Activated naive CD4-positive, alpha-beta T cell treated with anti-CD3 and anti-CD28 coated beads, Interleukin-2, amount 50 U/mL, for 24 hours (primary cell): ENCODE results near the gene ABTB2.

Experiments used
- H3K27ac Mint-ChIP-seq: one replicate; pipeline ENCODE4 v1.8.0; 2021; ENCODE audit warnings: mild to moderate bottlenecking, mixed read lengths
- H3K27me3 Mint-ChIP-seq: one replicate; pipeline ENCODE4 v1.8.0; 2021; ENCODE audit warnings: mixed read lengths
- H3K36me3 Mint-ChIP-seq: one replicate; pipeline ENCODE4 v1.8.0; 2021; ENCODE audit warnings: mixed read lengths
- H3K4me1 Mint-ChIP-seq: one replicate; pipeline ENCODE4 v1.8.0; 2021; ENCODE audit warnings: mixed read lengths
- H3K4me3 Mint-ChIP-seq: one replicate; pipeline ENCODE4 v1.8.0; 2021; ENCODE audit warnings: mild to moderate bottlenecking, mixed read lengths
- H3K9me3 Mint-ChIP-seq: one replicate; pipeline ENCODE4 v1.8.0; 2021; ENCODE audit warnings: mixed read lengths

The ABTB2 gene

GRCh38 chr11:34379539-34379938 is 21.7 kb upstream of the ABTB2 start:
- Mint-ChIP-seq H3K27ac (no peak overlapping the region), H3K4me3 (no peak overlapping the region), H3K4me1 (no peaks in the 10 kb centered on the region), H3K27me3 (no peaks in the 10 kb centered on the region), H3K9me3 (peaks cover 13% of the 10 kb centered on the region), H3K36me3 (peaks cover 8% of the 10 kb centered on the region)

- Mint-ChIP-seq H3K9me3 (peaks cover 16% of the 10 kb centered on the region), H3K36me3 (peaks cover 8% of the 10 kb centered on the region), H3K4me3 (no peak overlapping the region), H3K27ac (no peak overlapping the region), H3K4me1 (no peaks in the 10 kb centered on the region), H3K27me3 (no peaks in the 10 kb centered on the region)
Measured at GRCh38 chr11:34379079-34379478, 21.3 kb upstream of the ABTB2 start.

- H3K4me1 Mint-ChIP-seq = peaks cover 8% of the 10 kb centered on the region
- no peak overlapping the region for H3K27ac Mint-ChIP-seq
- H3K4me3 Mint-ChIP-seq = no peak overlapping the region
- peaks cover 16% of the 10 kb centered on the region for H3K9me3 Mint-ChIP-seq
- no peaks in the 10 kb centered on the region for H3K27me3 Mint-ChIP-seq
- peaks cover 9% of the 10 kb centered on the region for H3K36me3 Mint-ChIP-seq
Measured at GRCh38 chr11:34373727-34374126, 15.9 kb upstream of the ABTB2 start.

GRCh38 chr11:34366522-34366921 is 8.7 kb upstream of the ABTB2 start:
- H3K27ac Mint-ChIP-seq = no peak overlapping the region
- peaks cover 3% of the 10 kb centered on the region for H3K27me3 Mint-ChIP-seq
- peaks cover 10% of the 10 kb centered on the region for H3K4me1 Mint-ChIP-seq
- H3K4me3 Mint-ChIP-seq = no peak overlapping the region
- H3K36me3 Mint-ChIP-seq = peaks cover under 1% of the 10 kb centered on the region
- no peaks in the 10 kb centered on the region for H3K9me3 Mint-ChIP-seq

- H3K27me3 Mint-ChIP-seq = peaks cover 5% of the 10 kb centered on the region
- H3K9me3 Mint-ChIP-seq = no peaks in the 10 kb centered on the region
Measured at GRCh38 chr11:34364102-34364501, 6.3 kb upstream of the ABTB2 start.

DNA sequence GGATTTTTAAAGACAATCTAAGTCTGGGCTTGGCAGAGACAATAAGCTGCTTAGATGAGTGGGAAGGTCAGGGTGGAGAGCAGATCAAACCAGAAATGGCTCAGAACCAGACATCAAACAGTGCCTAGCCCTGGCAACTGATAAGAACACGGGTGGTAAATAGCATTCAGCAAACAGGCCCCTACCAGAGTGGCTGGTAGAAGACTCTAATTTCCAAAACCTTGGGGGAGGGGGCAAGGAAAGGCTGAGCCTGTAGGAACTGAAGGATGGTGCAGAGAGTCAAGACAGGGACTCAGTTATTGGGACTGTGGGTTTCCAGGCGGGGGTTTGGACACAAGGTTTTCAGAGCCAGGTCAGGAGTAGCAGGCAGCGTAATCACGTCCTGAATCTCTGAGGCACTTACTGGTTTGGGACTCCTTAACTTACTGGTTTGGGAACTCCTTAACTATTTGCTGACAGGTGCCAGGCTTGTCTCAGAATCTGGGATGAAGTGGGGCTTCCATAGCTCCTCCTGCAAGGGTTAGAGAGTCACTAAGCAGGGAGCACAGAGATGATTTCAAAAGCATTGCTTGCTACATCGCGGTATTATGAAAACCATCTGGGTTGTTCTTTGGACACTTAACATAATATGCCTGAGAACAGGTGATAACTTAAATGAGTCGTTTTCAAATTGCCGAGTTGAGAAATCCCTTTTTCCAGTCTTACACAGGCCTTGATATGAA is 5.7 kb upstream of the ABTB2 start:
- peaks cover 11% of the 10 kb centered on the region for H3K4me1 Mint-ChIP-seq
- H3K36me3 Mint-ChIP-seq = no peaks in the 10 kb centered on the region
- no peak overlapping the region for H3K4me3 Mint-ChIP-seq
- no peak overlapping the region for H3K27ac Mint-ChIP-seq
- no peaks in the 10 kb centered on the region for H3K9me3 Mint-ChIP-seq
- H3K27me3 Mint-ChIP-seq = peaks cover 5% of the 10 kb centered on the region

More at GRCh38 chr11:34364102-34364501, 6.3 kb upstream of the ABTB2 start:
- H3K36me3 Mint-ChIP-seq = no peaks in the 10 kb centered on the region
- no peak overlapping the region for H3K27ac Mint-ChIP-seq
- H3K4me1 Mint-ChIP-seq = peaks cover 10% of the 10 kb centered on the region
- H3K4me3 Mint-ChIP-seq = no peak overlapping the region

GRCh38 chr11:34360046-34360445 is 2.2 kb upstream of the ABTB2 start:
- H3K27me3 Mint-ChIP-seq = peaks cover 14% of the 10 kb centered on the region
- peak overlapping the region; percentile 3 for H3K27ac Mint-ChIP-seq
- no peak overlapping the region for H3K4me3 Mint-ChIP-seq

DNA sequence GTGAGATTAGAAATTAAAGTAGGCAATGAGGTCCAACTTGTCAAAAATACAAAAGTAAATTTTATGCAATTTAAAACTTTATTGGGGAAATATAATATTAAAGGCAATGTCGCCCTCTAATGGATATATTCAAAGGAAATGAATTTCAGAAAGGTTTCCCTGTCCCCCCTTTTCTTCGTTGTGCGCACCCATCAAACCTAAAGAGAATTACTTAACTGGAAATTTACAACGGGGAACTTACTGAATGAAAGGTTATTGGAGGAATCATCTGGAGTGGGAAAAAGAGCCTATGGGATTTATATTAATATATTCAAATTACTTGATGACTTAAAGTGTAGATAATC is 1.7 kb upstream of the ABTB2 start:
- Mint-ChIP-seq H3K36me3 (no peaks in the 10 kb centered on the region), H3K4me3 (peak overlapping the region; percentile 88), H3K4me1 (peaks cover 18% of the 10 kb centered on the region), H3K27me3 (peaks cover 19% of the 10 kb centered on the region), H3K27ac (no peak overlapping the region), H3K9me3 (no peaks in the 10 kb centered on the region)

More at GRCh38 chr11:34360046-34360445, 2.2 kb upstream of the ABTB2 start:
- H3K36me3 Mint-ChIP-seq = no peaks in the 10 kb centered on the region
- H3K4me1 Mint-ChIP-seq = peaks cover 18% of the 10 kb centered on the region
- H3K9me3 Mint-ChIP-seq = no peaks in the 10 kb centered on the region

GRCh38 chr11:34358728-34359547 is 1.1 kb upstream of the ABTB2 start:
- no peaks in the 10 kb centered on the region for H3K36me3 Mint-ChIP-seq
- no peaks in the 10 kb centered on the region for H3K9me3 Mint-ChIP-seq
- peaks cover 21% of the 10 kb centered on the region for H3K27me3 Mint-ChIP-seq
- peak overlapping the region; percentile 85 for H3K27ac Mint-ChIP-seq
- peaks cover 13% of the 10 kb centered on the region for H3K4me1 Mint-ChIP-seq
- H3K4me3 Mint-ChIP-seq = peak overlapping the region; percentile 88

- Mint-ChIP-seq H3K27me3 (peaks cover 22% of the 10 kb centered on the region), H3K4me1 (peaks cover 12% of the 10 kb centered on the region), H3K9me3 (no peaks in the 10 kb centered on the region), H3K27ac (no peak overlapping the region), H3K36me3 (no peaks in the 10 kb centered on the region), H3K4me3 (peak overlapping the region; percentile 88)
Measured at GRCh38 chr11:34358258-34358727, 483 bp upstream of the ABTB2 start.

DNA sequence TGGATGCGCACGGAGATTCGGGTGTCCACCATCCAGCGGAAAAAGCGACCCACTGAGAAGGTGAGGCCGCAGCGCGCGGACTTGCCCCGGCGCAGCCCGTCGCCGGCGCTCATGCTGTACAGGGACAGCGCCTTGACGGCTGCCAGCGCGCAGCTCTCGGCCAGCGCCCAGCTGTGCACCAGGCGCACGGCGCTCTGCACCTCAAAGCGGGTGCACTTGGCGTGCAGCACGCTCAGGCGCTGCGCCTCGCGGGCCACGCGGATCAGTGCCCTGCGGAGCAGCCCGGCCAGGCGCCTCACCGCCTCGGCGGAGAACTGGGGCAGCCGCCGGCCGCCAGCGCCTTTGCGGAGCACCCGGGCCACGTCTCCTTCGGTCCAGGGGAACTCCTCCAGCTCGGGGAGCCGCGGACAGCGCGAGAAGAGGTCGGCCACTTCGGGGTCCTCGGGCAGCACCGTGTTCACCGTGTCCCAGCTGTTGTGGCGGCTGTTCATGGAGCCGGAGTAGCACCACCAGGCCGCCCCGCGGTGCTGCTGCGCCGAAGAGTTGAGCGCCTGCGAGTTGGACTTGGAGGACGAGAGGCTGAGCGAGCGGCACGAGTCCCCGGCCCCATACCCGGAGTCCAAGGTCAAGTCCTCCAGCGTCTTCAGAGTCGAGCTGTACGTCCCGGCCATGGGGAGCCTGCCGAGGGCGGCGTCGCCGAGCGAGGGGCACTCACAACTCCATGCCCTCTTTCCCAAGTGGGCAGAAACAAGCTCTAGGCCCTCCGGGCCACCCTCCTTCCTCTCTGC is 703 bp downstream of the ABTB2 start:
- Mint-ChIP-seq H3K27ac (no peak overlapping the region), H3K27me3 (peaks cover 26% of the 10 kb centered on the region), H3K4me1 (peaks cover 12% of the 10 kb centered on the region), H3K36me3 (no peaks in the 10 kb centered on the region), H3K4me3 (peak overlapping the region; percentile 88), H3K9me3 (no peaks in the 10 kb centered on the region)

DNA sequence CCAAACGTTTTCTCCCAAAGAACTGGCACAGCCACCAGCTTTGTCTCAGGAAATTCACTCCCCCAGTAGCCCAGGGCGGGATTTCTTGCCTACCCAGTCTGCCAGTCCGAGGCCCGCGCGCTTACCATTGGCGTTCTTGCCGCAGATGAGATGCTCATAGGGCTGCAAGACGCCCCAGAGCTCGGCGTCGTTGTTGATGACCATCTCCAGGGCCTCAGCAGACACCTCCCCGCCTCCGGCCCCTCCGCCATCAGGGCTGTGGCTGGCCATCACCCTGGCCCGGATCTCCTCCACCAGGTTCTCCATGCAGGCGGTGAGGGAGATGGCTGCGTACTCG is 1.3 kb downstream of the ABTB2 start:
- Mint-ChIP-seq H3K9me3 (no peaks in the 10 kb centered on the region), H3K27ac (no peak overlapping the region), H3K36me3 (no peaks in the 10 kb centered on the region), H3K27me3 (peaks cover 26% of the 10 kb centered on the region), H3K4me1 (peaks cover 12% of the 10 kb centered on the region), H3K4me3 (peak overlapping the region; percentile 88)

- Mint-ChIP-seq H3K4me3 (peak overlapping the region; percentile 88), H3K27me3 (peaks cover 29% of the 10 kb centered on the region), H3K9me3 (no peaks in the 10 kb centered on the region), H3K4me1 (peaks cover 12% of the 10 kb centered on the region), H3K36me3 (no peaks in the 10 kb centered on the region), H3K27ac (no peak overlapping the region)
Measured at GRCh38 chr11:34356130-34356529, 1.7 kb downstream of the ABTB2 start.

- H3K36me3 Mint-ChIP-seq = no peaks in the 10 kb centered on the region
- no peaks in the 10 kb centered on the region for H3K9me3 Mint-ChIP-seq
- H3K27ac Mint-ChIP-seq = no peak overlapping the region
- H3K27me3 Mint-ChIP-seq = peaks cover 29% of the 10 kb centered on the region
- peaks cover 12% of the 10 kb centered on the region for H3K4me1 Mint-ChIP-seq
- peak overlapping the region; percentile 88 for H3K4me3 Mint-ChIP-seq
Measured at GRCh38 chr11:34355726-34356125, 2.1 kb downstream of the ABTB2 start.

GRCh38 chr11:34354782-34355181 is 3.0 kb downstream of the ABTB2 start:
- H3K4me1 Mint-ChIP-seq = peaks cover 12% of the 10 kb centered on the region
- H3K4me3 Mint-ChIP-seq = peak overlapping the region; percentile 12
- peaks cover 29% of the 10 kb centered on the region for H3K27me3 Mint-ChIP-seq
- H3K36me3 Mint-ChIP-seq = no peaks in the 10 kb centered on the region
- no peak overlapping the region for H3K27ac Mint-ChIP-seq
- no peaks in the 10 kb centered on the region for H3K9me3 Mint-ChIP-seq
